Measurements from ENCODE around the gene ROBO1.

Gene ROBO1

GRCh38 chr3:78668302-78668701, 1099.5 kb downstream of the ROBO1 start:
- H3K4me2 ChIP-seq (ENCODE audit: low read depth, low read length, poor library complexity, severe bottlenecking): no peak overlapping the region
- TF ChIP-seq, protein P1, sequence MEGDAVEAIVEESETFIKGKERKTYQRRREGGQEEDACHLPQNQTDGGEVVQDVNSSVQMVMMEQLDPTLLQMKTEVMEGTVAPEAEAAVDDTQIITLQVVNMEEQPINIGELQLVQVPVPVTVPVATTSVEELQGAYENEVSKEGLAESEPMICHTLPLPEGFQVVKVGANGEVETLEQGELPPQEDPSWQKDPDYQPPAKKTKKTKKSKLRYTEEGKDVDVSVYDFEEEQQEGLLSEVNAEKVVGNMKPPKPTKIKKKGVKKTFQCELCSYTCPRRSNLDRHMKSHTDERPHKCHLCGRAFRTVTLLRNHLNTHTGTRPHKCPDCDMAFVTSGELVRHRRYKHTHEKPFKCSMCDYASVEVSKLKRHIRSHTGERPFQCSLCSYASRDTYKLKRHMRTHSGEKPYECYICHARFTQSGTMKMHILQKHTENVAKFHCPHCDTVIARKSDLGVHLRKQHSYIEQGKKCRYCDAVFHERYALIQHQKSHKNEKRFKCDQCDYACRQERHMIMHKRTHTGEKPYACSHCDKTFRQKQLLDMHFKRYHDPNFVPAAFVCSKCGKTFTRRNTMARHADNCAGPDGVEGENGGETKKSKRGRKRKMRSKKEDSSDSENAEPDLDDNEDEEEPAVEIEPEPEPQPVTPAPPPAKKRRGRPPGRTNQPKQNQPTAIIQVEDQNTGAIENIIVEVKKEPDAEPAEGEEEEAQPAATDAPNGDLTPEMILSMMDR (IDR thresholded peaks at IDR 0.05; ENCODE audit: insufficient read depth, low read length, poor library complexity, severe bottlenecking): no peak
- no peak for TF ChIP-seq EZH2phosphoT487 (conservative IDR thresholded peaks at IDR 0.05; ENCODE audit: low read length)

DNA sequence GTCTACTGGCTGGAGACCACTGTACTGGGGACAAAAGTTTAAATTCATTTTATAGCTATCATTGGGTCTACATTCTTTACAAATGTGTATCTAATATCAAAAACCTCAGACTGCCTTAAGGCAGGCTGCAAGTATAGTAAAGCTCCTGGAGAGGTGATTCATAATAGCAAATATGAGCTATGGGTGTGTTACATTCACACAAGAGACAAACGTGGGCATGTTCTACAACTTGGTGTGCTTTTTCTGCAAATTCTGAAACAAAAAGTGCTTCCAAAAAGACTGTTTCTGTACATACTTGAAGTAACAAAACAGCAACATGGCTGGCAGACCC, 1101.4 kb downstream of the ROBO1 start:
- no peak overlapping the region for H3K4me3 ChIP-seq (ENCODE audit: insufficient read depth, low read length, poor library complexity, severe bottlenecking)
- H3K4me2 ChIP-seq (ENCODE audit: low read depth, low read length, poor library complexity, severe bottlenecking): no peak overlapping the region
- H3K79me2 ChIP-seq (ENCODE audit: insufficient read depth, low read length): no peaks in the 10 kb centered on the region
- no peak overlapping the region for H3K27ac ChIP-seq (ENCODE audit: low read depth, low read length)
- no peaks in the 10 kb centered on the region; the same call in 1 of the 2 replicates for H3K9me2 ChIP-seq (replicated peaks; ENCODE audit: insufficient read depth, low read length)
- no peaks in the 10 kb centered on the region for H3K36me3 ChIP-seq (ENCODE audit: low read length)
- no peaks in the 10 kb centered on the region for H3K9me3 ChIP-seq (ENCODE audit: insufficient read depth, low read length)
- no peaks in the 10 kb centered on the region for H4K20me1 ChIP-seq (ENCODE audit: low read depth, low read length)
- H3K9ac ChIP-seq (ENCODE audit: low read length): no peak overlapping the region
- TF ChIP-seq, protein P1 (IDR thresholded peaks at IDR 0.05; ENCODE audit: insufficient read depth, low read length, poor library complexity, severe bottlenecking): no peak
- TF ChIP-seq EZH2phosphoT487 (conservative IDR thresholded peaks at IDR 0.05; ENCODE audit: low read length): no peak
- no peaks in the 10 kb centered on the region for H3K27me3 ChIP-seq (ENCODE audit: low read length)
- no peak overlapping the region for H2AFZ ChIP-seq (ENCODE audit: low read depth, low read length, severe bottlenecking)
- H3F3A ChIP-seq (ENCODE audit: insufficient read depth): no peaks in the 10 kb centered on the region

More at GRCh38 chr3:78668302-78668701, 1099.5 kb downstream of the ROBO1 start:
- no peaks in the 10 kb centered on the region for H3K36me3 ChIP-seq (ENCODE audit: low read length)
- H2AFZ ChIP-seq (ENCODE audit: low read depth, low read length, severe bottlenecking): no peak overlapping the region
- no peak overlapping the region for H3K9ac ChIP-seq (ENCODE audit: low read length)
- H3K27ac ChIP-seq (ENCODE audit: low read depth, low read length): no peak overlapping the region
- no peaks in the 10 kb centered on the region for H3K27me3 ChIP-seq (ENCODE audit: low read length)
- H3F3A ChIP-seq (ENCODE audit: insufficient read depth): no peaks in the 10 kb centered on the region
- no peaks in the 10 kb centered on the region; the same call in 1 of the 2 replicates for H3K9me2 ChIP-seq (replicated peaks; ENCODE audit: insufficient read depth, low read length)
- no peaks in the 10 kb centered on the region for H3K9me3 ChIP-seq (ENCODE audit: insufficient read depth, low read length)
- H3K79me2 ChIP-seq (ENCODE audit: insufficient read depth, low read length): no peaks in the 10 kb centered on the region
- H4K20me1 ChIP-seq (ENCODE audit: low read depth, low read length): no peaks in the 10 kb centered on the region
- no peak overlapping the region for H3K4me3 ChIP-seq (ENCODE audit: insufficient read depth, low read length, poor library complexity, severe bottlenecking)

- Histone ChIP-seq H3K27ac (ENCODE audit: low read depth, low read length) (no peak overlapping the region), H3K4me2 (ENCODE audit: low read depth, low read length, poor library complexity, severe bottlenecking) (no peak overlapping the region)
- TF ChIP-seq EZH2phosphoT487 (conservative IDR thresholded peaks at IDR 0.05; ENCODE audit: low read length): no peak
- TF ChIP-seq, protein P1 (IDR thresholded peaks at IDR 0.05; ENCODE audit: insufficient read depth, low read length, poor library complexity, severe bottlenecking): no peak
Observed at GRCh38 chr3:78665776-78666469, 1101.9 kb downstream of the ROBO1 start.

More at GRCh38 chr3:78665776-78666469, 1101.9 kb downstream of the ROBO1 start:
- Histone ChIP-seq H3F3A (ENCODE audit: insufficient read depth) (no peaks in the 10 kb centered on the region), H3K9ac (ENCODE audit: low read length) (no peak overlapping the region), H2AFZ (ENCODE audit: low read depth, low read length, severe bottlenecking) (no peak overlapping the region), H3K4me3 (ENCODE audit: insufficient read depth, low read length, poor library complexity, severe bottlenecking) (no peak overlapping the region), H3K9me3 (ENCODE audit: insufficient read depth, low read length) (no peaks in the 10 kb centered on the region), H3K9me2 (replicated peaks; ENCODE audit: insufficient read depth, low read length) (no peaks in the 10 kb centered on the region; the same call in 1 of the 2 replicates), H3K79me2 (ENCODE audit: insufficient read depth, low read length) (no peaks in the 10 kb centered on the region), H4K20me1 (ENCODE audit: low read depth, low read length) (no peaks in the 10 kb centered on the region), H3K27me3 (ENCODE audit: low read length) (no peaks in the 10 kb centered on the region), H3K36me3 (ENCODE audit: low read length) (no peaks in the 10 kb centered on the region)
